ENCODE data around the gene RAB1A.

- TF ChIP-seq, protein P1, sequence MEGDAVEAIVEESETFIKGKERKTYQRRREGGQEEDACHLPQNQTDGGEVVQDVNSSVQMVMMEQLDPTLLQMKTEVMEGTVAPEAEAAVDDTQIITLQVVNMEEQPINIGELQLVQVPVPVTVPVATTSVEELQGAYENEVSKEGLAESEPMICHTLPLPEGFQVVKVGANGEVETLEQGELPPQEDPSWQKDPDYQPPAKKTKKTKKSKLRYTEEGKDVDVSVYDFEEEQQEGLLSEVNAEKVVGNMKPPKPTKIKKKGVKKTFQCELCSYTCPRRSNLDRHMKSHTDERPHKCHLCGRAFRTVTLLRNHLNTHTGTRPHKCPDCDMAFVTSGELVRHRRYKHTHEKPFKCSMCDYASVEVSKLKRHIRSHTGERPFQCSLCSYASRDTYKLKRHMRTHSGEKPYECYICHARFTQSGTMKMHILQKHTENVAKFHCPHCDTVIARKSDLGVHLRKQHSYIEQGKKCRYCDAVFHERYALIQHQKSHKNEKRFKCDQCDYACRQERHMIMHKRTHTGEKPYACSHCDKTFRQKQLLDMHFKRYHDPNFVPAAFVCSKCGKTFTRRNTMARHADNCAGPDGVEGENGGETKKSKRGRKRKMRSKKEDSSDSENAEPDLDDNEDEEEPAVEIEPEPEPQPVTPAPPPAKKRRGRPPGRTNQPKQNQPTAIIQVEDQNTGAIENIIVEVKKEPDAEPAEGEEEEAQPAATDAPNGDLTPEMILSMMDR (IDR thresholded peaks at IDR 0.05; ENCODE audit: low read depth, low read length, poor library complexity, severe bottlenecking), result no peak
- TF ChIP-seq EZH2phosphoT487 (IDR thresholded peaks at IDR 0.05; ENCODE audit: borderline replicate concordance, low read length), result no peak
Measured at GRCh38 chr2:65146078-65146477, 16.2 kb upstream of the RAB1A start.

Data from DOHH2 (cell line).